ENCODE measurements around the gene DNAH11. TPM values are rescaled to one million over a fixed set of nuclear protein-coding genes. Genes with fewer than 3 reads are reported as not detected.
A peak's percentile ranks its signal among the peaks of the same experiment; 100 is the strongest.

The DNAH11 gene
- total RNA-seq, 6 experiments from 2014 or later: 0.17 to 5.5 (median 1.2) TPM

DNA sequence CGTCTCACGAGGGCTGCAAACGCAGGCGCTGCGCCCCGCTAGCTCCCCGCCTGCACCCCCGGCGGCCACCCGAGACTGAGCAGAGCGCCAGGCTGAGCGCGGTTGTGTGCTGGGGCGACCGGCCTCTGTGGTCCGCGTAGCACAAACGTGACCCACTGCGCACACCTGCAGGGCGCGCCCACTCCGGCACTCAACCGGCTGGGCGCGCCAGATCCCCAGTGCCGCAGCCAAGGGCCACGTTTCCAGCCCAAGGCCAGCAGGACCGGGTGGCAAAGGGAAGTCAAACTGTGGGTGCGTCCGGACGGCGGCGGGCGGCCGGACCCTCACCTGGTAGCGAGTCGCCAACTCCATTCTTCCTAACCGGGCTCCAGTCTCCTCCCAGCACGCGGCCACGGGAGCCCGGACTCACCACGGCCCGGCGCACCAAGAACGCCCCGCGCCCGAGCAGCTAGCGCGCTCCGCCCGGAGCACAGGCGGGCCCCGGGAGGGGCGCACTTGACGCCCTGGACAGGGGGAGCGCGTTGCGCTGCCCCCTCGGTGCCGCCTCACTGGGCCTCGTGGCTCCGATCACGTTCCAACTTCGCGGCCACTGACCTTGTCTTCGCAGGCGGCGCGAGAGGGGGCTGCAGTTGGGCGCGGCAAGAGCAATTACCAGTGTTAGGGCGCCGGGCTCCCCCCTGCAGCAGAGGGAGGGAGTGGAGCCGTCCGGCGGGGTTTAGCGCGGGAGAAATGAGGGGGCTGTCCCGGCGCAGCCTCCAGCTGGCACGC, 402.8 kb downstream of the DNAH11 start, which contains the start of gene CDCA7L:
Gene CDCA7L, minus strand, starts transcription at position 446 of the 768 bp plus-strand sequence. Its CDS starts 95 bp downstream, at position 351.
- 0% methylated on average over 19 of the region's 83 CpGs for WGBS (ENCODE audit: insufficient coverage, low coverage, low lambda C conversion rate, missing lambda C conversion rate)
- peak within 1 kb of the TSS; percentile 60 to 78 (median 65) for H3K4me3 ChIP-seq
- peak; percentile 89 to 95 (median 94) for DNase-seq
- no peak for TF ChIP-seq CTCF (IDR thresholded peaks at IDR 0.05)
- TF ChIP-seq POLR2A (IDR thresholded peaks at IDR 0.05): peak; percentile 73
- no peaks in the 10 kb centered on the region for H3K9me3 ChIP-seq
- H3K27me3 ChIP-seq: no peaks in the 10 kb centered on the region
- no peaks in the 10 kb centered on the region for H3K36me3 ChIP-seq
- ATAC-seq: peak; percentile 91 to 96 (median 93)
- H3K4me1 ChIP-seq: peaks cover 0 to 13% (median 6%) of the 10 kb centered on the region in 4 donors
- intact Hi-C loops (cut with DNase I): no loop called here
- H3K27ac ChIP-seq: peak within 1 kb of the TSS; percentile 62 to 92 (median 91)

DNA sequence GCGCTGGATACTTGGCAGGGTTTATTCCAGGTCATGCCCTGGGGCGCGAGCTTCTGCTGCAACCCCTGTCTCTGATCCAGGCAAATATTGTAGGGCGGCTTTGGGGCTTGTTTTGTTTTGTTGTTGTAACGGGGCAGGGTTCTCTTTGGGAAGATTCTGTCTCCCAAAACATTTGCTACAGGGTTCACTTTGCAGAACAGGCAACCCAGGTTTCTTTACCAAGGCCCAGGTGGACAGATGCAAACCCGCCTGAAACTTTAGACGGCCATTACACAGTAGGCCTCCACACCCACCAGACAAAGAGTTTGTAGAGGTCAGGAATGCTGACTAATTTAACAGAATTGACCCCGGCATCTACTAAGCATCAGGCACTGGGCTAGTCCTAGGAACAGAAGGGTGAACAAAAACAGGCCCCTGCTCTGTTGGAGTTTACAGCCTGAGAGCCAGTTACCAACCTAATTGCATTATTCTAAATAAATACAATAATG, 403.4 kb downstream of the DNAH11 start:
- no peaks in the 10 kb centered on the region for H3K9me3 ChIP-seq
- peak overlapping the region in 2 of 3 donors; percentile 91 to 92 for H3K27ac ChIP-seq
- H3K4me3 ChIP-seq: peak overlapping the region; percentile 60 to 78 (median 65)
- WGBS (ENCODE audit: insufficient coverage, low coverage, low lambda C conversion rate, missing lambda C conversion rate): 23% methylated on average over 6 of the region's 8 CpGs
- H3K4me1 ChIP-seq: peaks cover 0 to 13% (median 6%) of the 10 kb centered on the region in 4 donors
- DNase-seq (no peak), ATAC-seq (no peak)
- intact Hi-C loops (cut with DNase I): no loop called here
- H3K36me3 ChIP-seq: no peaks in the 10 kb centered on the region
- TF ChIP-seq CTCF (IDR thresholded peaks at IDR 0.05) (no peak), POLR2A (IDR thresholded peaks at IDR 0.05) (no peak)
- no peaks in the 10 kb centered on the region for H3K27me3 ChIP-seq

DNA sequence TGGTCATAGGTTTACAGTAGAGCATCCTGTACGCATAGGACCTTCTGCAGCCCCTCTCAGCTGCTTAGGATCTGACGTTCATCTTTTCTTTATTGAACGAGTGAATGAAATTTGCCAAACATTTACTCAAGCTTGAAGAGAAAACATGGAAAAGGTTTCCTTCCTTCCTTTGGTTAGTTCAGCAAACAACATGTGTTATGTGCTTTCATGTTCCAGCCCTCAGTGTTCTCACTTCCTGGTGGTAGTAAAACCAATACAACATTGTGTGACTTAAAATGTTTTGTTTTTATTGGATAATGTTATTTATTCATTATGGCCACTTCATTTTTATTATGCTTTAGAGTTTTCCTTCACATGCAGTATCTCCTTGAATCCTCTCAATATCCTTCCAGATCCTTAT, 404.2 kb downstream of the DNAH11 start:
- peaks cover 0 to 13% (median 6%) of the 10 kb centered on the region in 4 donors for H3K4me1 ChIP-seq
- H3K27me3 ChIP-seq: no peaks in the 10 kb centered on the region
- ATAC-seq (no peak), DNase-seq (no peak)
- 31% methylated on average over 2 of the region's 3 CpGs for WGBS (ENCODE audit: insufficient coverage, low coverage, low lambda C conversion rate, missing lambda C conversion rate)
- TF ChIP-seq POLR2A (IDR thresholded peaks at IDR 0.05) (no peak), CTCF (IDR thresholded peaks at IDR 0.05) (no peak)
- intact Hi-C loops (cut with DNase I): no loop called here
- no peak overlapping the region for H3K4me3 ChIP-seq
- H3K27ac ChIP-seq: no peak overlapping the region
- H3K9me3 ChIP-seq: no peaks in the 10 kb centered on the region
- H3K36me3 ChIP-seq: no peaks in the 10 kb centered on the region

GRCh38 chr7:21947946-21948345, 405.1 kb downstream of the DNAH11 start:
- H3K27ac ChIP-seq: no peak overlapping the region
- TF ChIP-seq CTCF (IDR thresholded peaks at IDR 0.05) (no peak), POLR2A (IDR thresholded peaks at IDR 0.05) (no peak)
- 50% methylated on average over 2 of the region's 2 CpGs for WGBS (ENCODE audit: insufficient coverage, low coverage, low lambda C conversion rate, missing lambda C conversion rate)
- no peaks in the 10 kb centered on the region for H3K9me3 ChIP-seq
- no peaks in the 10 kb centered on the region for H3K36me3 ChIP-seq
- DNase-seq (no peak), ATAC-seq (no peak)
- no peaks in the 10 kb centered on the region for H3K27me3 ChIP-seq
- intact Hi-C loops (cut with DNase I): no loop called here
- H3K4me1 ChIP-seq: peaks cover 0 to 13% (median 6%) of the 10 kb centered on the region in 4 donors
- no peak overlapping the region for H3K4me3 ChIP-seq
